ENCODE data around the gene IDNK. TPM values are rescaled to one million over a fixed set of nuclear protein-coding genes. Genes with fewer than 3 reads are reported as not detected.

IDNK gene
- 10 to 100 TPM in 3 of 5 experiments, 1 to 10 TPM in 2; 8.5 to 11.3 (median 10.9) TPM for total RNA-seq
- 10 to 100 TPM; 10.7 to 15.3 TPM for polyA plus RNA-seq
- total RNA-seq: 5.4 reads per million, percentile 25 among the genes with 10 or more reads in this experiment

- H3K9me3 ChIP-seq (ENCODE audit: control insufficient read depth in 2 of 3, low read length in 3 of 3): no peaks in the 10 kb centered on the region
- peak; percentile 52 to 76 (median 64) for DNase-seq
- peak within 1 kb of the TSS; percentile 90 to 96 (median 96) for H3K4me3 Mint-ChIP-seq
- ChIA-PET CTCF (interaction anchor here (0.9 to 2.5 kb wide), 2 partner anchors 26 to 85 kb away, joined by 4 to 9 read pairs; partner anchors contain the start of gene UBQLN1), POLR2A (interaction anchor here (0.6 to 5.5 kb wide), 8 partner anchors 10 to 357 kb away, joined by 3 to 44 read pairs (median 6); partner anchors contain the start of genes HNRNPK, KIF27, RMI1 and UBQLN1)
- peaks cover 0 to 8% (median 0%) of the 10 kb centered on the region in 5 donors for H3K36me3 Mint-ChIP-seq
- H3K4me1 ChIP-seq (ENCODE audit: control insufficient read depth in 2 of 2, insufficient read depth in 2 of 2, low read length in 2 of 2): peaks cover 8 to 11% of the 10 kb centered on the region in 2 donors
- H3K36me3 ChIP-seq (ENCODE audit: control insufficient read depth in 2 of 3, insufficient read depth in 3 of 3, low read length in 3 of 3): peaks cover 0 to 4% (median 0%) of the 10 kb centered on the region in 3 experiments
- H3K4me1 Mint-ChIP-seq: peaks cover 21 to 51% (median 30%) of the 10 kb centered on the region in 7 donors
- H3K27me3 Mint-ChIP-seq: peaks cover 0 to 14% (median 0%) of the 10 kb centered on the region in 5 donors
- peak; percentile 90 for ATAC-seq
- peak within 1 kb of the TSS; percentile 74 to 98 (median 96) for H3K27ac Mint-ChIP-seq
- H3K9me3 Mint-ChIP-seq: no peaks in the 10 kb centered on the region
- peak within 1 kb of the TSS; percentile 59 for H3K4me3 ChIP-seq (ENCODE audit: low read length)
- intact Hi-C loops (cut with micrococcal nuclease): loop anchor here (1.0 to 10.0 kb wide), 11 partner anchors 8 to 694 kb away; partner anchors contain the start of genes GKAP1 (in 2 of the 2), HNRNPK (in 2 of the 2), KIF27 (in 2 of the 2) and RMI1 (in 2 of the 2)
- H3K27me3 ChIP-seq (ENCODE audit: control insufficient read depth in 2 of 2, insufficient read depth in 2 of 2, low read length in 2 of 2): no peaks in the 10 kb centered on the region
- peak within 1 kb of the TSS; percentile 83 for H3K27ac ChIP-seq (ENCODE audit: low read depth, low read length)
Measured at GRCh38 chr9:83622939-83623678, at the start of gene IDNK. TSS of gene IDNK (plus strand) at chr9:83623143. CDS start at chr9:83623172, 29 bp downstream.

DNA sequence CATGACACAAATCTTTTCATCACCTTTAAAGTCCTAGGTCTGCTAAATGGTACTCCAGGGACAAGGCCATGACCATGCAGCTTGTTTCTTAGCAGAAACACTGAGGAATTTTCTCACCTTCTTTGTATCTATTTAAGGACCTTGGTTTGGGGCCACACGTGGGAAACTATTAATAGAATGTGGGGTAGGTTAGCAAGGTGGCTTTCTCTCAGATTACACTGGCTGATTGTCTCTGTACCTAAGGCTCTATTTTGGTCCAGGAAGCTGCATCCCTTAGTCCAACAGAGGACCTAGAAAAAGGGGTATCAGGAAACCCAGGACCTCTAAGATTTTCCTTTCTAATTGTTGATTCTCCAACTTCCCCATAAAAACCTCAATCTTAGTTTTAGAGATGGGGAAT, 48.5 kb upstream of the IDNK start:
- ChIA-PET POLR2A (no interaction called here), CTCF (no interaction called here)
- no peaks in the 10 kb centered on the region for H3K27me3 ChIP-seq (ENCODE audit: control insufficient read depth in 2 of 2, insufficient read depth in 2 of 2, low read length in 2 of 2)
- peaks cover 0 to 4% (median 0%) of the 10 kb centered on the region in 5 donors for H3K27me3 Mint-ChIP-seq
- no peak for ATAC-seq
- H3K9me3 ChIP-seq (ENCODE audit: control insufficient read depth in 2 of 3, low read length in 3 of 3): no peaks in the 10 kb centered on the region
- no peak overlapping the region for H3K27ac ChIP-seq (ENCODE audit: low read depth, low read length)
- no peak for DNase-seq
- intact Hi-C loops (cut with micrococcal nuclease): no loop called here
- no peaks in the 10 kb centered on the region for H3K4me1 Mint-ChIP-seq
- H3K27ac Mint-ChIP-seq: no peak overlapping the region
- peaks cover 0 to 50% (median 28%) of the 10 kb centered on the region in 5 donors for H3K36me3 Mint-ChIP-seq
- H3K36me3 ChIP-seq (ENCODE audit: control insufficient read depth in 2 of 3, insufficient read depth in 3 of 3, low read length in 3 of 3): no peaks in the 10 kb centered on the region
- no peaks in the 10 kb centered on the region for H3K4me1 ChIP-seq (ENCODE audit: control insufficient read depth in 2 of 2, insufficient read depth in 2 of 2, low read length in 2 of 2)
- no peak overlapping the region for H3K4me3 ChIP-seq (ENCODE audit: low read length)
- no peak overlapping the region for H3K4me3 Mint-ChIP-seq
- peaks cover 0 to 25% (median 8%) of the 10 kb centered on the region in 11 donors for H3K9me3 Mint-ChIP-seq

DNA sequence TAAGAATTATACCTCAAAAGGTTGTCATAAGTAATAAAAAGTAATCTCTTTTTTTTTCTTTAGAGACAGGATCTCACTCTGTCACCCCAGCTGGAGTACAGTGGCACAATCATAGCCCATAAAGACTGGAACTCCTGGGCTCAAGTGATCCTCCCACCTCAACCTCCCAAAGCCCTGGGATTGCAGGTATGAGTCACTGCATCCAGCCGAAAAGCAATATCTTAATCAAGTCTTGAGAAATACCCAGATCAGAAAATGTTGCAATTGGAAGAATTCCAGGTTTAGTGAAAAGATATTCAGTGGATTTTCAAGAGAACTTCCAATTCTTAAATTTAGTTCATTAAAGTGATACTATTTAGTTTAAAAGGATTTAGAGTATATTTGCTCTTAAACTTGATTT, 40.9 kb upstream of the IDNK start:
- H3K27ac ChIP-seq (ENCODE audit: low read depth, low read length): no peak overlapping the region
- Mint-ChIP-seq H3K27me3 (peaks cover 0 to 4% (median 0%) of the 10 kb centered on the region in 5 donors), H3K27ac (no peak overlapping the region), H3K4me1 (no peaks in the 10 kb centered on the region), H3K4me3 (no peak overlapping the region), H3K36me3 (peaks cover 0 to 45% (median 23%) of the 10 kb centered on the region in 5 donors), H3K9me3 (peaks cover 0 to 25% (median 8%) of the 10 kb centered on the region in 11 donors)
- H3K4me1 ChIP-seq (ENCODE audit: control insufficient read depth in 2 of 2, insufficient read depth in 2 of 2, low read length in 2 of 2): no peaks in the 10 kb centered on the region
- ChIA-PET POLR2A (no interaction called here), CTCF (no interaction called here)
- no peak overlapping the region for H3K4me3 ChIP-seq (ENCODE audit: low read length)
- H3K9me3 ChIP-seq (ENCODE audit: control insufficient read depth in 2 of 3, low read length in 3 of 3): no peaks in the 10 kb centered on the region
- intact Hi-C loops (cut with micrococcal nuclease): loop anchor here in 1 of 2 donors (2.0 kb wide), 1 partner anchor 67 kb away; no protein-coding TSS in a partner anchor
- ATAC-seq: no peak
- H3K36me3 ChIP-seq (ENCODE audit: control insufficient read depth in 2 of 3, insufficient read depth in 3 of 3, low read length in 3 of 3): no peaks in the 10 kb centered on the region
- no peak for DNase-seq
- no peaks in the 10 kb centered on the region for H3K27me3 ChIP-seq (ENCODE audit: control insufficient read depth in 2 of 2, insufficient read depth in 2 of 2, low read length in 2 of 2)

- no peak overlapping the region for H3K27ac ChIP-seq (ENCODE audit: low read depth, low read length)
- intact Hi-C loops (cut with micrococcal nuclease): loop anchor here (1.0 to 2.0 kb wide), 2 partner anchors 65 to 66 kb away; no protein-coding TSS in a partner anchor
- no peak overlapping the region for H3K4me3 ChIP-seq (ENCODE audit: low read length)
- no peaks in the 10 kb centered on the region for H3K36me3 ChIP-seq (ENCODE audit: control insufficient read depth in 2 of 3, insufficient read depth in 3 of 3, low read length in 3 of 3)
- POLR2A ChIA-PET: no interaction called here
- H3K36me3 Mint-ChIP-seq: peaks cover 0 to 32% (median 16%) of the 10 kb centered on the region in 5 donors
- peaks cover 0 to 13% (median 4%) of the 10 kb centered on the region in 11 donors for H3K9me3 Mint-ChIP-seq
- no peaks in the 10 kb centered on the region for H3K9me3 ChIP-seq (ENCODE audit: control insufficient read depth in 2 of 3, low read length in 3 of 3)
- DNase-seq (peak in 7 of 9 donors; percentile 6 to 41 (median 24)), ATAC-seq (peak; percentile 49)
- H3K4me1 ChIP-seq (ENCODE audit: control insufficient read depth in 2 of 2, insufficient read depth in 2 of 2, low read length in 2 of 2): no peaks in the 10 kb centered on the region
- H3K4me1 Mint-ChIP-seq: no peaks in the 10 kb centered on the region
- H3K27me3 ChIP-seq (ENCODE audit: control insufficient read depth in 2 of 2, insufficient read depth in 2 of 2, low read length in 2 of 2): no peaks in the 10 kb centered on the region
- H3K27ac Mint-ChIP-seq: no peak overlapping the region
- CTCF ChIA-PET: interaction anchor here (0.6 kb wide), 2 partner anchors 39 to 465 kb away, joined by 3 read pairs; no protein-coding TSS in a partner anchor
- no peaks in the 10 kb centered on the region for H3K27me3 Mint-ChIP-seq
- no peak overlapping the region for H3K4me3 Mint-ChIP-seq
Measured at GRCh38 chr9:83583151-83584014, 39.6 kb upstream of the IDNK start.

GRCh38 chr9:83584995-83585394, 37.9 kb upstream of the IDNK start:
- ATAC-seq (no peak), DNase-seq (no peak)
- H3K27me3 ChIP-seq (ENCODE audit: control insufficient read depth in 2 of 2, insufficient read depth in 2 of 2, low read length in 2 of 2): no peaks in the 10 kb centered on the region
- Mint-ChIP-seq H3K27me3 (no peaks in the 10 kb centered on the region), H3K4me1 (no peaks in the 10 kb centered on the region), H3K27ac (no peak overlapping the region), H3K36me3 (peaks cover 0 to 20% (median 3%) of the 10 kb centered on the region in 5 donors), H3K9me3 (peaks cover 0 to 5% (median 0%) of the 10 kb centered on the region in 11 donors), H3K4me3 (no peak overlapping the region)
- intact Hi-C loops (cut with micrococcal nuclease): no loop called here
- POLR2A ChIA-PET: interaction anchor here (0.8 kb wide), 1 partner anchor 21 kb away, joined by 3 read pairs; no protein-coding TSS in a partner anchor
- no peak overlapping the region for H3K27ac ChIP-seq (ENCODE audit: low read depth, low read length)
- CTCF ChIA-PET: interaction anchor here (0.9 to 1.9 kb wide), 2 partner anchors 11 to 327 kb away, joined by 3 to 4 read pairs; no protein-coding TSS in a partner anchor
- H3K4me3 ChIP-seq (ENCODE audit: low read length): no peak overlapping the region
- H3K9me3 ChIP-seq (ENCODE audit: control insufficient read depth in 2 of 3, low read length in 3 of 3): no peaks in the 10 kb centered on the region
- H3K36me3 ChIP-seq (ENCODE audit: control insufficient read depth in 2 of 3, insufficient read depth in 3 of 3, low read length in 3 of 3): no peaks in the 10 kb centered on the region
- H3K4me1 ChIP-seq (ENCODE audit: control insufficient read depth in 2 of 2, insufficient read depth in 2 of 2, low read length in 2 of 2): no peaks in the 10 kb centered on the region

- peaks cover 0 to 13% (median 0%) of the 10 kb centered on the region in 5 donors for H3K36me3 Mint-ChIP-seq
- no peaks in the 10 kb centered on the region for H3K36me3 ChIP-seq (ENCODE audit: control insufficient read depth in 2 of 3, insufficient read depth in 3 of 3, low read length in 3 of 3)
- H3K27me3 ChIP-seq (ENCODE audit: control insufficient read depth in 2 of 2, insufficient read depth in 2 of 2, low read length in 2 of 2): no peaks in the 10 kb centered on the region
- H3K4me3 Mint-ChIP-seq: no peak overlapping the region
- POLR2A ChIA-PET: no interaction called here
- CTCF ChIA-PET: no interaction called here
- no peaks in the 10 kb centered on the region for H3K27me3 Mint-ChIP-seq
- no peaks in the 10 kb centered on the region for H3K4me1 ChIP-seq (ENCODE audit: control insufficient read depth in 2 of 2, insufficient read depth in 2 of 2, low read length in 2 of 2)
- H3K27ac Mint-ChIP-seq: no peak overlapping the region
- no peaks in the 10 kb centered on the region for H3K9me3 ChIP-seq (ENCODE audit: control insufficient read depth in 2 of 3, low read length in 3 of 3)
- no peaks in the 10 kb centered on the region for H3K4me1 Mint-ChIP-seq
- H3K9me3 Mint-ChIP-seq: peaks cover 0 to 5% (median 0%) of the 10 kb centered on the region in 11 donors
- no peak for ATAC-seq
- DNase-seq: no peak
- no peak overlapping the region for H3K27ac ChIP-seq (ENCODE audit: low read depth, low read length)
- intact Hi-C loops (cut with micrococcal nuclease): no loop called here
- no peak overlapping the region for H3K4me3 ChIP-seq (ENCODE audit: low read length)
Measured at GRCh38 chr9:83588256-83588655, 34.7 kb upstream of the IDNK start.

All from naive thymus-derived CD4-positive, alpha-beta T cell (primary cell).